ENCODE results near the gene ALOX5AP. TPM values are rescaled to one million over a fixed set of nuclear protein-coding genes. Genes with fewer than 3 reads are reported as not detected.

Gene ALOX5AP
- total and polyA plus RNA-seq, 4 donors = 3.5 to 6.7 (median 4.1) TPM

DNA sequence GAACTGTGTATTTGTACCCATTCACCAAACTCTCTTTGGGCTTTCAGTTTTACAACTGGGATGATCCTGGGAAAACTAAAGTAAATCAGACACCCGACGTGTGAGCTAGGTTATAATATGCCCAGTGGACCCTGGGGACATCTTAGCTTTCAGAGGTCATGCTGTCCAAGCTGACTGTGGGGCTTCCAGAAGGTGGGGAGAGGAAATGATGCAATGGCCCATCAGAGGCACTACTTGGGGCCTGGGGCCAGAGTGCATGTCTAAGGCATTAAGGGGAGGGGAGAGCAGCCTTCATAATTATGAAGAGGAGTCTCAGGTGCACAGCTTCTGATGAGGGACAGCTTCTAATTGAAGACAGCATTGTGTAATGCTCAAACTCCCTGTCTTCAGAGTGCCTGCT, 30.9 kb downstream of the ALOX5AP start:
- no peak for DNase-seq (ENCODE audit: low spot score)
- Histone ChIP-seq H3K4me3 (ENCODE audit: low read depth in 1 of 3, low read length in 3 of 3) (no peak overlapping the region), H3K9me3 (ENCODE audit: control insufficient read depth in 4 of 4, low read length in 3 of 4) (no peaks in the 10 kb centered on the region), H3K9ac (ENCODE audit: low read depth in 1 of 2, low read length in 2 of 2) (no peak overlapping the region), H3K36me3 (ENCODE audit: control insufficient read depth in 4 of 4, insufficient read depth in 3 of 4, low read depth in 1 of 4, low read length in 3 of 4) (no peaks in the 10 kb centered on the region), H3K27ac (ENCODE audit: low read depth in 1 of 2, low read length in 2 of 2) (no peak overlapping the region), H3K27me3 (ENCODE audit: control insufficient read depth in 4 of 4, insufficient read depth in 4 of 4, low read length in 3 of 4) (no peaks in the 10 kb centered on the region), H3K4me1 (ENCODE audit: control insufficient read depth in 4 of 4, insufficient read depth in 4 of 4, low read length in 3 of 4) (no peaks in the 10 kb centered on the region)
- no peak for TF ChIP-seq YY1 (IDR thresholded peaks at IDR 0.05)
- TF ChIP-seq HNF4G (IDR thresholded peaks at IDR 0.05) = no peak
- no peak for TF ChIP-seq GABPA (IDR thresholded peaks at IDR 0.05 in 1 of 2, conservative IDR thresholded peaks at IDR 0.05 in 1 of 2)
- TF ChIP-seq RXRA (IDR thresholded peaks at IDR 0.05) = no peak
- no peak for TF ChIP-seq REST (IDR thresholded peaks at IDR 0.05)
- no peak for TF ChIP-seq ATF3 (IDR thresholded peaks at IDR 0.05)
- no peak for TF ChIP-seq EGR1 (IDR thresholded peaks at IDR 0.05; ENCODE audit: low read depth in 2 of 2)
- no peak for TF ChIP-seq TAF1 (conservative IDR thresholded peaks at IDR 0.05)
- TF ChIP-seq HNF4A (conservative IDR thresholded peaks at IDR 0.05) = no peak
- TF ChIP-seq NR2F2 (IDR thresholded peaks at IDR 0.05) = no peak
- 94% methylated on average over 2 of the region's 2 CpGs for WGBS

DNA sequence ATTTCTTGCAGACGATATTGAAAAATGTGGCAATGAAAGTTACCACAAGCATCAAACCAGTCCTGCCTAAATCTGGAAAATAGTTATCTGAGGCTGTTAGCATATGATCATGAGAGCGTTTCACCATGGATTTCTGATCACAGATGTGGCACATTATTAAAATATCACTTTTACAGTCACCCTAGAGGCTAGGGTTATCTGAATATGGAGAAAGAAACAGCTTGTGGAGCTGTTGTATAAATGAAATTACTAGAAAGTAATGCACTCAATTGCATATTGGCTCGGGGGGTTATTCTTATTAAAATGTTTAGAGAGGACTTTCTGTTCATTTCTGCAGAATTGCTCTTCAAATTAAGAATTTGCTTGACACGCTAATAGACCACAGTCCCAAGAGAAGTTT, 35.6 kb downstream of the ALOX5AP start:
- TF ChIP-seq RXRA (IDR thresholded peaks at IDR 0.05) (no peak), JUND (IDR thresholded peaks at IDR 0.05) (no peak), NR2F2 (IDR thresholded peaks at IDR 0.05) (no peak), ATF3 (IDR thresholded peaks at IDR 0.05) (no peak), EGR1 (IDR thresholded peaks at IDR 0.05; ENCODE audit: low read depth in 2 of 2) (no peak), HNF4G (IDR thresholded peaks at IDR 0.05) (no peak), SP1 (IDR thresholded peaks at IDR 0.05) (no peak), HNF4A (conservative IDR thresholded peaks at IDR 0.05) (no peak), FOXA2 (IDR thresholded peaks at IDR 0.05) (no peak), YY1 (IDR thresholded peaks at IDR 0.05) (no peak), ZBTB33 (IDR thresholded peaks at IDR 0.05) (no peak), RAD21 (IDR thresholded peaks at IDR 0.05) (no peak), TAF1 (conservative IDR thresholded peaks at IDR 0.05) (no peak), MAX (IDR thresholded peaks at IDR 0.05) (no peak)
- TF ChIP-seq, protein P1, sequence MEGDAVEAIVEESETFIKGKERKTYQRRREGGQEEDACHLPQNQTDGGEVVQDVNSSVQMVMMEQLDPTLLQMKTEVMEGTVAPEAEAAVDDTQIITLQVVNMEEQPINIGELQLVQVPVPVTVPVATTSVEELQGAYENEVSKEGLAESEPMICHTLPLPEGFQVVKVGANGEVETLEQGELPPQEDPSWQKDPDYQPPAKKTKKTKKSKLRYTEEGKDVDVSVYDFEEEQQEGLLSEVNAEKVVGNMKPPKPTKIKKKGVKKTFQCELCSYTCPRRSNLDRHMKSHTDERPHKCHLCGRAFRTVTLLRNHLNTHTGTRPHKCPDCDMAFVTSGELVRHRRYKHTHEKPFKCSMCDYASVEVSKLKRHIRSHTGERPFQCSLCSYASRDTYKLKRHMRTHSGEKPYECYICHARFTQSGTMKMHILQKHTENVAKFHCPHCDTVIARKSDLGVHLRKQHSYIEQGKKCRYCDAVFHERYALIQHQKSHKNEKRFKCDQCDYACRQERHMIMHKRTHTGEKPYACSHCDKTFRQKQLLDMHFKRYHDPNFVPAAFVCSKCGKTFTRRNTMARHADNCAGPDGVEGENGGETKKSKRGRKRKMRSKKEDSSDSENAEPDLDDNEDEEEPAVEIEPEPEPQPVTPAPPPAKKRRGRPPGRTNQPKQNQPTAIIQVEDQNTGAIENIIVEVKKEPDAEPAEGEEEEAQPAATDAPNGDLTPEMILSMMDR (IDR thresholded peaks at IDR 0.05; ENCODE audit: low read depth, low read length, missing input control) = no peak
- WGBS = 95% methylated on average over 4 of the region's 4 CpGs
- no peak for DNase-seq (ENCODE audit: low spot score)
- H3K9me3 ChIP-seq (ENCODE audit: control insufficient read depth in 4 of 4, low read length in 3 of 4) = peaks cover 0 to 2% (median 0%) of the 10 kb centered on the region in 4 donors
- H3K9ac ChIP-seq (ENCODE audit: low read depth in 1 of 2, low read length in 2 of 2) = no peak overlapping the region
- H3K4me3 ChIP-seq (ENCODE audit: low read depth in 1 of 3, low read length in 3 of 3) = no peak overlapping the region
- H3K27ac ChIP-seq (ENCODE audit: low read depth in 1 of 2, low read length in 2 of 2) = no peak overlapping the region
- no peaks in the 10 kb centered on the region for H3K27me3 ChIP-seq (ENCODE audit: control insufficient read depth in 4 of 4, insufficient read depth in 4 of 4, low read length in 3 of 4)
- H3K4me1 ChIP-seq (ENCODE audit: control insufficient read depth in 4 of 4, insufficient read depth in 4 of 4, low read length in 3 of 4) = no peaks in the 10 kb centered on the region
- no peaks in the 10 kb centered on the region for H3K36me3 ChIP-seq (ENCODE audit: control insufficient read depth in 4 of 4, insufficient read depth in 3 of 4, low read depth in 1 of 4, low read length in 3 of 4)

Measured in liver (tissue), 9 donors.